Retinal pigment epithelial cell (primary cell): ENCODE measurements around the gene PLSCR3.

ENCODE experiments used
- DNase-seq: peaks from one replicate; pipeline ENCODE4 v3.0.0-alpha.2; 2010; ENCODE audit warnings: low read depth
- H3K4me3 ChIP-seq: 2 replicates; pipeline ENCODE4 v1.5.1; 2011; ENCODE audit warnings: mild to moderate bottlenecking, low read length, control low read depth, moderate library complexity
- TF ChIP-seq, protein P1 (sequence below): conservative IDR thresholded peaks from 2 replicates; pipeline ENCODE4 v1.5.1; 2011; ENCODE audit warnings: low read depth, low read length, control low read depth, inconsistent platforms

PLSCR3 gene

GRCh38 chr17:7413346-7413985 is 19.1 kb upstream of the PLSCR3 start:
- no peak overlapping the region for H3K4me3 ChIP-seq
- no peak for DNase-seq
- TF ChIP-seq, protein P1, sequence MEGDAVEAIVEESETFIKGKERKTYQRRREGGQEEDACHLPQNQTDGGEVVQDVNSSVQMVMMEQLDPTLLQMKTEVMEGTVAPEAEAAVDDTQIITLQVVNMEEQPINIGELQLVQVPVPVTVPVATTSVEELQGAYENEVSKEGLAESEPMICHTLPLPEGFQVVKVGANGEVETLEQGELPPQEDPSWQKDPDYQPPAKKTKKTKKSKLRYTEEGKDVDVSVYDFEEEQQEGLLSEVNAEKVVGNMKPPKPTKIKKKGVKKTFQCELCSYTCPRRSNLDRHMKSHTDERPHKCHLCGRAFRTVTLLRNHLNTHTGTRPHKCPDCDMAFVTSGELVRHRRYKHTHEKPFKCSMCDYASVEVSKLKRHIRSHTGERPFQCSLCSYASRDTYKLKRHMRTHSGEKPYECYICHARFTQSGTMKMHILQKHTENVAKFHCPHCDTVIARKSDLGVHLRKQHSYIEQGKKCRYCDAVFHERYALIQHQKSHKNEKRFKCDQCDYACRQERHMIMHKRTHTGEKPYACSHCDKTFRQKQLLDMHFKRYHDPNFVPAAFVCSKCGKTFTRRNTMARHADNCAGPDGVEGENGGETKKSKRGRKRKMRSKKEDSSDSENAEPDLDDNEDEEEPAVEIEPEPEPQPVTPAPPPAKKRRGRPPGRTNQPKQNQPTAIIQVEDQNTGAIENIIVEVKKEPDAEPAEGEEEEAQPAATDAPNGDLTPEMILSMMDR, result no peak

GRCh38 chr17:7411427-7411750 is 17.1 kb upstream of the PLSCR3 start:
- TF ChIP-seq, protein P1, result no peak
- no peak overlapping the region for H3K4me3 ChIP-seq
- DNase-seq, result no peak

- TF ChIP-seq, protein P1, result no peak
- H3K4me3 ChIP-seq, result no peak overlapping the region
- no peak for DNase-seq
Observed at GRCh38 chr17:7410634-7411426, 16.5 kb upstream of the PLSCR3 start.

DNA sequence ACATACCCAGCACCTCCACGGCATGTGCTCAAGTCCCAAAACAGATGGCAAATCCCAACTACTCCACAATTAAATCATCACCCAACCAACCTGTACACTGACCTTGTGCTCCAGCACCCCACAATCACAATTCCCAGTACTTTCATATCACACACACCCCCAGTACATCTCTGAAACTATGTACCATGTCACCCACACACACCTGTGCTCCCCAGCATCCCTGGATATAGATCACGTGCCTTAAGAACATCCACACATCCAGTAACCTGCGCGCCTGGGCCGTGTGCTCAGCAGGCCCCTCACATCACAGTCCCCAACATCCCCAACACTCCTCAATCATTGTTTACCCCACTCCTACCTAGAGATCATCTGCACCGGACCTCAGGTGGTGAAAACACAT is 15.4 kb upstream of the PLSCR3 start:
- TF ChIP-seq, protein P1, result no peak

GRCh38 chr17:7408863-7409262 is 14.5 kb upstream of the PLSCR3 start:
- no peak overlapping the region for H3K4me3 ChIP-seq
- TF ChIP-seq, protein P1, result no peak
- no peak for DNase-seq

More for the DNA sequence above, 15.4 kb upstream of the PLSCR3 start:
- H3K4me3 ChIP-seq, result no peak overlapping the region
- no peak for DNase-seq

GRCh38 chr17:7408252-7408727 is 14.0 kb upstream of the PLSCR3 start:
- no peak for DNase-seq
- TF ChIP-seq, protein P1, result no peak
- H3K4me3 ChIP-seq, result no peak overlapping the region
